PC-9 (cell line): ENCODE measurements around the gene TUSC2.

Source experiments
- CTCF ChIP-seq: fragments of 200-600 bp; sonication (generic); conservative IDR thresholded peaks from 2 replicates; pipeline ENCODE4 v1.6.1; 2017; ENCODE audit warnings: mixed run types, antibody characterized with exemption, mild to moderate bottlenecking, moderate library complexity
- EZH2 ChIP-seq: fragments of 200-600 bp; sonication (generic); IDR thresholded peaks from 2 replicates; pipeline ENCODE4 v1.8.0; 2017; ENCODE audit warnings: antibody characterized with exemption, low read depth

GRCh38 chr3:50319181-50319893 is 8.7 kb downstream of the TUSC2 start:
- TF ChIP-seq EZH2: no peak
- TF ChIP-seq CTCF: no peak
